Hepatocyte (in vitro differentiated cells): Measurements from ENCODE around the gene RABL6.
"Not testable (repeated sequence)": the region's sequence is repeated elsewhere in the genome, so short reads cannot be mapped to it uniquely, and the experiment has no call there.

ENCODE experiments used
- CTCF ChIP-seq: fragments of 200-600 bp; sonication (generic); IDR thresholded peaks from 2 replicates; pipeline ENCODE4 v1.5.1; 2016; ENCODE audit warnings: antibody characterized with exemption, mild to moderate bottlenecking; ENCODE audit not compliant: poor library complexity
- EZH2 ChIP-seq: fragments of 200-600 bp; sonication (generic); IDR thresholded peaks from 2 replicates; pipeline ENCODE4 v1.6.1; 2016; ENCODE audit warnings: antibody characterized with exemption, mild to moderate bottlenecking, borderline replicate concordance

DNA sequence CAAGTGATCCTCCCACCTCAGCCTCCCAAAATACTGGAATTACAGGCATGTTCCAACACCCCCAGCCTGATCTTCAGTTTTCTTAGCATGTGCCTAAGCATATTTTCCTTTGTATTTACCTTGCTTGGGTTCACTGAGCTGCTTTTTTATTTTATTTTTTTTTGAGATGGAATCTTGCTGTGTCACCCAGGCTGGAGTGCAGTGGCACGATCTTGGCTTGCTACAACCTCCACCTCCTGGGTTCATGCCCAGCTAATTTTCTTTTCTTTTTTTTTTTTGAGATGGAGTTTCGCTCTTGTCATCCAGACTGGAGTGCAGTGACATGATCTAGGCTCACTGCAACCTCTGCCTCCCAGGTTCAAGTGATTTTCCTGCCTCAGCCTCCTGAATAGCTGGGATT lies 61.9 kb downstream of the RABL6 start:
- TF ChIP-seq CTCF, EZH2: not testable (repeated sequence)
